Esophagus squamous epithelium (tissue), 5 donors: Measurements from ENCODE around the gene EYS. TPM values are rescaled to one million over a fixed set of nuclear protein-coding genes. Genes with fewer than 3 reads are reported as not detected.

Experiments
- DNase-seq: peaks from one replicate; lab custom pipeline; 2025; lab: John Stamatoyannopoulos, UW
- H3K27ac ChIP-seq, 4 donors: fragments of 200-600 bp; sonication (generic); one replicate each; pipeline ENCODE4 v1.5.1; 2016 to 2019; ENCODE audit warnings: mild to moderate bottlenecking in 1 of 4
- H3K27me3 ChIP-seq, 4 donors: fragments of 200-600 bp; sonication (generic); 1 replicate in 3 of 4; 2 replicates in 1 of 4; pipeline versions ENCODE4 v1.5.1 to v1.6.0; 2017 to 2021; ENCODE audit warnings: antibody characterized with exemption in 1 of 4
- H3K36me3 ChIP-seq, 3 donors: fragments of 200-600 bp; sonication (generic); one replicate each; pipeline ENCODE4 v1.5.1; 2016 to 2019
- H3K4me1 ChIP-seq, 3 donors: fragments of 200-600 bp; sonication (generic); one replicate each; pipeline ENCODE4 v1.5.1; 2017 to 2019
- H3K4me3 ChIP-seq, 4 donors: fragments of 200-600 bp; sonication (generic); 1 replicate in 3 of 4; 2 replicates in 1 of 4; pipeline ENCODE4 v1.5.1; 2016 to 2019; ENCODE audit warnings: mild to moderate bottlenecking in 2 of 4, moderate library complexity in 1 of 4
- H3K9me3 ChIP-seq, 3 donors: fragments of 200-600 bp; sonication (generic); one replicate each; pipeline ENCODE4 v1.5.1; 2016 to 2019
- POLR2A ChIP-seq, 4 donors: fragments of 450-650 bp; IDR thresholded peaks; one replicate each; pipeline ENCODE4 v1.6.1; 2017; ENCODE audit warnings: antibody characterized with exemption in 4 of 4, mild to moderate bottlenecking in 4 of 4, moderate library complexity in 3 of 4
- WGBS, 2 donors: methylation state at CpG; one replicate each; pipeline ENCODE4 v1.1.5; 2018; 5-methylcytosine and 5-hydroxymethylcytosine counted together
- intact Hi-C: fragments of 100-400 bp; cut with DNase I; formaldehyde crosslinking; loops from one replicate; pipeline ENCODE4 v1.15.0; 2022
- total RNA-seq, 4 donors: library from RNA; depleted of rRNA; stranded (reverse); fragments of >200 nt; gene quantifications; one replicate each; pipeline ENCODE4 v1.1.0, GENCODE V29; 2016
- TF ChIP-seq, protein P1 (sequence below), 6 experiments: fragments of 450-650 bp in 4 of 6; fragments of 200-600 bp in 2 of 6; sonication (generic) in 2 of 6; IDR thresholded peaks; one replicate each; pipeline ENCODE4 v1.5.1; 2016 to 2019; ENCODE audit warnings: antibody characterized with exemption in 6 of 6, mild to moderate bottlenecking in 4 of 6, moderate library complexity in 4 of 6
- donor health status: DM: yes; HTN: yes; CAD: no.

Gene EYS
- total RNA-seq, 4 donors from 2014 or later: 0.87 TPM; not detected in 3

DNA sequence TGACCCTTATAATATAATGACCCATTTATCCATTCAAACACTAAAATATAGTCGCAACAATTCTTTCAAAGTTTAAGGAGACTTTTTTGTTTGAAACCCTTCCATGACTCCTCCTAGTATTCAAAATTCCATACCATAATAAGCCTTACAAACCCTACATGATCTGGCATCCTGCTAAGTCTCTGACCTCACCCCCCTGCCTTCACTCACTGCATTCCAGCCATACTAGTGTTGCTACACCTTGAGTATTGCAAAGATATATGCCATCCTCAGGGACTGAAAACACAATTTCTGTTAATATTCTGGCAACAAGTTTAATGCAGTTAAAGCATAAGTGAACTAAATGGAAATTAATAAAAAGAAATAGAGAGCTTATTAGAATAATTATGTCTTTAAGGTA is 168.4 kb downstream of the EYS start:
- Histone ChIP-seq H3K4me1 (no peaks in the 10 kb centered on the region), H3K36me3 (no peaks in the 10 kb centered on the region), H3K27me3 (no peaks in the 10 kb centered on the region), H3K9me3 (no peaks in the 10 kb centered on the region), H3K4me3 (no peak overlapping the region), H3K27ac (no peak overlapping the region)
- 83 to 88% methylated on average over 1 of the region's 1 CpG for WGBS, 2 donors
- DNase-seq: no peak
- no peak for TF ChIP-seq POLR2A (IDR thresholded peaks at IDR 0.05)
- TF ChIP-seq, protein P1, sequence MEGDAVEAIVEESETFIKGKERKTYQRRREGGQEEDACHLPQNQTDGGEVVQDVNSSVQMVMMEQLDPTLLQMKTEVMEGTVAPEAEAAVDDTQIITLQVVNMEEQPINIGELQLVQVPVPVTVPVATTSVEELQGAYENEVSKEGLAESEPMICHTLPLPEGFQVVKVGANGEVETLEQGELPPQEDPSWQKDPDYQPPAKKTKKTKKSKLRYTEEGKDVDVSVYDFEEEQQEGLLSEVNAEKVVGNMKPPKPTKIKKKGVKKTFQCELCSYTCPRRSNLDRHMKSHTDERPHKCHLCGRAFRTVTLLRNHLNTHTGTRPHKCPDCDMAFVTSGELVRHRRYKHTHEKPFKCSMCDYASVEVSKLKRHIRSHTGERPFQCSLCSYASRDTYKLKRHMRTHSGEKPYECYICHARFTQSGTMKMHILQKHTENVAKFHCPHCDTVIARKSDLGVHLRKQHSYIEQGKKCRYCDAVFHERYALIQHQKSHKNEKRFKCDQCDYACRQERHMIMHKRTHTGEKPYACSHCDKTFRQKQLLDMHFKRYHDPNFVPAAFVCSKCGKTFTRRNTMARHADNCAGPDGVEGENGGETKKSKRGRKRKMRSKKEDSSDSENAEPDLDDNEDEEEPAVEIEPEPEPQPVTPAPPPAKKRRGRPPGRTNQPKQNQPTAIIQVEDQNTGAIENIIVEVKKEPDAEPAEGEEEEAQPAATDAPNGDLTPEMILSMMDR (IDR thresholded peaks at IDR 0.05): no peak
- intact Hi-C loops: no loop called here

- no peaks in the 10 kb centered on the region for H3K36me3 ChIP-seq
- intact Hi-C loops: no loop called here
- no peak for DNase-seq
- H3K4me3 ChIP-seq: no peak overlapping the region
- WGBS, 2 donors: 81 to 82% methylated on average over 2 of the region's 2 CpGs
- H3K9me3 ChIP-seq: no peaks in the 10 kb centered on the region
- TF ChIP-seq, protein P1 (IDR thresholded peaks at IDR 0.05): no peak
- TF ChIP-seq POLR2A (IDR thresholded peaks at IDR 0.05): no peak
- no peaks in the 10 kb centered on the region for H3K27me3 ChIP-seq
- no peak overlapping the region for H3K27ac ChIP-seq
- no peaks in the 10 kb centered on the region for H3K4me1 ChIP-seq
Measured at GRCh38 chr6:65537600-65537999, 169.4 kb downstream of the EYS start.

- TF ChIP-seq POLR2A (IDR thresholded peaks at IDR 0.05): no peak
- TF ChIP-seq, protein P1 (IDR thresholded peaks at IDR 0.05): no peak
- Histone ChIP-seq H3K9me3 (no peaks in the 10 kb centered on the region), H3K4me3 (no peak overlapping the region), H3K27ac (no peak overlapping the region), H3K27me3 (no peaks in the 10 kb centered on the region), H3K4me1 (no peaks in the 10 kb centered on the region), H3K36me3 (no peaks in the 10 kb centered on the region)
- 68 to 74% methylated on average over 3 of the region's 3 CpGs for WGBS, 2 donors
- intact Hi-C loops: no loop called here
- DNase-seq: no peak
Measured at GRCh38 chr6:65531533-65531932, 175.5 kb downstream of the EYS start.

GRCh38 chr6:65524232-65524631 is 182.8 kb downstream of the EYS start:
- intact Hi-C loops: no loop called here

DNA sequence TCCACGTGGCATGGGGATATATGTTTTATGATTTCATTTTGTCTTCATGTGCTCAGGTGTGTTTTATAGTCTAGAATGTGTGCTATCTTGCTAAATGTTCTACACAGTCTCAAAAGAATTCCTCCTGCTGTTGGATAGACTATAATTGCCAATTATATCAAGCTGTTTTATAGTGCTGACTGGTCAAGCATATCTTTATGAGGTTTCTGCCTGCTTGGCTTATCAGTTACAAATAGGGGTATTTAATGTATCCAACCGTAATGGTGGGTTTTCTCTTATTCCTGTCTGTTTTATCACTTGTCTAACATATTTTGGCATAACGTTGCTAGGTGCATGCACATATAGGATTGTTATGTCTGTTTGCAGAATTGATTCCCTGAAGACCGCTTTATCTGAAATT is 201.3 kb downstream of the EYS start:
- no peak for DNase-seq
- intact Hi-C loops: no loop called here
- 64 to 80% methylated on average over 4 of the region's 4 CpGs for WGBS, 2 donors
- Histone ChIP-seq H3K27me3 (no peaks in the 10 kb centered on the region), H3K27ac (no peak overlapping the region), H3K9me3 (no peaks in the 10 kb centered on the region), H3K4me1 (no peaks in the 10 kb centered on the region), H3K36me3 (no peaks in the 10 kb centered on the region), H3K4me3 (no peak overlapping the region)
- TF ChIP-seq POLR2A (IDR thresholded peaks at IDR 0.05): no peak
- TF ChIP-seq, protein P1 (IDR thresholded peaks at IDR 0.05): no peak

More at GRCh38 chr6:65524232-65524631, 182.8 kb downstream of the EYS start:
- no peaks in the 10 kb centered on the region for H3K27me3 ChIP-seq
- 67 to 81% methylated on average over 1 to 2 of the region's 2 CpGs for WGBS, 2 donors
- no peak for DNase-seq
- H3K36me3 ChIP-seq: no peaks in the 10 kb centered on the region
- no peak overlapping the region for H3K4me3 ChIP-seq
- H3K9me3 ChIP-seq: no peaks in the 10 kb centered on the region
- H3K27ac ChIP-seq: no peak overlapping the region
- H3K4me1 ChIP-seq: no peaks in the 10 kb centered on the region
- no peak for TF ChIP-seq POLR2A (IDR thresholded peaks at IDR 0.05)
- TF ChIP-seq, protein P1 (IDR thresholded peaks at IDR 0.05): no peak
